Measurements from ENCODE around the gene SLC22A9.

DNA sequence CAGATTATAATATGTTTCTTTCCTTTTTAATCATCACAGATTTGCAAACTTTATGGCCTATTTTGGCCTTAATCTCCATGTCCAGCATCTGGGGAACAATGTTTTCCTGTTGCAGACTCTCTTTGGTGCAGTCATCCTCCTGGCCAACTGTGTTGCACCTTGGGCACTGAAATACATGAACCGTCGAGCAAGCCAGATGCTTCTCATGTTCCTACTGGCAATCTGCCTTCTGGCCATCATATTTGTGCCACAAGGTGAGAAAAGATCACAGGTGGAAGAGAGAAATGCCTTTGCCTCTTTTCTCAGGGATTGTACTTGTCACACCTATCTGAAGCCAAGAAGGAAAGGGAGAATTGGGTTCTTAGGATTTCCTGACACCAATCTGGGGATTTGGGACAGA is 36.9 kb downstream of the SLC22A9 start:
- TF ChIP-seq, protein P1, sequence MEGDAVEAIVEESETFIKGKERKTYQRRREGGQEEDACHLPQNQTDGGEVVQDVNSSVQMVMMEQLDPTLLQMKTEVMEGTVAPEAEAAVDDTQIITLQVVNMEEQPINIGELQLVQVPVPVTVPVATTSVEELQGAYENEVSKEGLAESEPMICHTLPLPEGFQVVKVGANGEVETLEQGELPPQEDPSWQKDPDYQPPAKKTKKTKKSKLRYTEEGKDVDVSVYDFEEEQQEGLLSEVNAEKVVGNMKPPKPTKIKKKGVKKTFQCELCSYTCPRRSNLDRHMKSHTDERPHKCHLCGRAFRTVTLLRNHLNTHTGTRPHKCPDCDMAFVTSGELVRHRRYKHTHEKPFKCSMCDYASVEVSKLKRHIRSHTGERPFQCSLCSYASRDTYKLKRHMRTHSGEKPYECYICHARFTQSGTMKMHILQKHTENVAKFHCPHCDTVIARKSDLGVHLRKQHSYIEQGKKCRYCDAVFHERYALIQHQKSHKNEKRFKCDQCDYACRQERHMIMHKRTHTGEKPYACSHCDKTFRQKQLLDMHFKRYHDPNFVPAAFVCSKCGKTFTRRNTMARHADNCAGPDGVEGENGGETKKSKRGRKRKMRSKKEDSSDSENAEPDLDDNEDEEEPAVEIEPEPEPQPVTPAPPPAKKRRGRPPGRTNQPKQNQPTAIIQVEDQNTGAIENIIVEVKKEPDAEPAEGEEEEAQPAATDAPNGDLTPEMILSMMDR (IDR thresholded peaks at IDR 0.05), result no peak
- TF ChIP-seq EZH2 (IDR thresholded peaks at IDR 0.05; ENCODE audit: borderline replicate concordance, insufficient read depth, low read depth, low read length, poor library complexity, severe bottlenecking), result no peak
